Astrocyte of the hippocampus (primary cell): ENCODE data around the gene B3GALT5.

Experiments
- DNase-seq: peaks from one replicate; pipeline ENCODE4 v3.0.0; 2011; ENCODE audit warnings: low read depth, low spot score

Gene B3GALT5

GRCh38 chr21:39645331-39645730 lies 32.6 kb downstream of the B3GALT5 start:
- no peak for DNase-seq

GRCh38 chr21:39647476-39647875 lies 34.7 kb downstream of the B3GALT5 start:
- peak; percentile 71 for DNase-seq

GRCh38 chr21:39648879-39649278 lies 36.1 kb downstream of the B3GALT5 start:
- no peak for DNase-seq

GRCh38 chr21:39649526-39649925 lies 36.8 kb downstream of the B3GALT5 start:
- no peak for DNase-seq

- no peak for DNase-seq
Measured at GRCh38 chr21:39650306-39650705, 37.6 kb downstream of the B3GALT5 start.

- DNase-seq, result peak; percentile 13
Measured at GRCh38 chr21:39650801-39651200, 38.1 kb downstream of the B3GALT5 start.

GRCh38 chr21:39651206-39651605 lies 38.5 kb downstream of the B3GALT5 start:
- DNase-seq, result peak; percentile 33

GRCh38 chr21:39654951-39655350 lies 42.2 kb downstream of the B3GALT5 start:
- no peak for DNase-seq

- DNase-seq, result no peak
Measured at GRCh38 chr21:39655589-39655988, 42.8 kb downstream of the B3GALT5 start.

- DNase-seq, result no peak
Measured at GRCh38 chr21:39656209-39656608, 43.5 kb downstream of the B3GALT5 start.

GRCh38 chr21:39657091-39657689 lies 44.5 kb downstream of the B3GALT5 start:
- no peak for DNase-seq

- DNase-seq, result no peak
Measured at GRCh38 chr21:39658066-39658465, 45.3 kb downstream of the B3GALT5 start.

- no peak for DNase-seq
Measured at GRCh38 chr21:39659070-39659815, 46.5 kb downstream of the B3GALT5 start.

GRCh38 chr21:39660191-39660980 lies 47.6 kb downstream of the B3GALT5 start:
- DNase-seq, result peak; percentile 86

- DNase-seq, result no peak
Measured at GRCh38 chr21:39661121-39661520, 48.4 kb downstream of the B3GALT5 start.

GRCh38 chr21:39661740-39662139 lies 49.0 kb downstream of the B3GALT5 start:
- no peak for DNase-seq

- DNase-seq, result no peak
Measured at GRCh38 chr21:39662411-39662953, 49.7 kb downstream of the B3GALT5 start.

- no peak for DNase-seq
Measured at GRCh38 chr21:39663066-39663465, 50.3 kb downstream of the B3GALT5 start.

GRCh38 chr21:39663742-39664492 lies 51.2 kb downstream of the B3GALT5 start:
- DNase-seq, result no peak

- DNase-seq, result no peak
Measured at GRCh38 chr21:39664586-39664985, 51.8 kb downstream of the B3GALT5 start.

- DNase-seq, result no peak
Measured at GRCh38 chr21:39666026-39666425, 53.3 kb downstream of the B3GALT5 start.
